Mammary epithelial cell (primary cell): ENCODE data around the gene SMIM10.

Experiments
- CTCF ChIP-seq, 2 donors: IDR thresholded peaks in 1 of 2; conservative IDR thresholded peaks in 1 of 2; 2 replicates each; pipeline ENCODE4 v1.5.1; 2011 to 2012; ENCODE audit warnings: inconsistent platforms in 2 of 2, low read length in 2 of 2, mild to moderate bottlenecking in 2 of 2, control low read depth in 1 of 2, low read depth in 1 of 2; ENCODE audit not compliant: insufficient read depth in 1 of 2; ENCODE audit errors: extremely low read depth in 1 of 2
- EZH2 ChIP-seq: IDR thresholded peaks from 2 replicates; pipeline ENCODE4 v1.6.1; 2012; ENCODE audit warnings: low read length, inconsistent platforms, borderline replicate concordance

- no peak for TF ChIP-seq EZH2
- TF ChIP-seq CTCF (conservative IDR thresholded peaks at IDR 0.05 in 1 of 2, IDR thresholded peaks at IDR 0.05 in 1 of 2; ENCODE audit: extremely low read depth in 1 of 2, insufficient read depth in 1 of 2, low read depth in 1 of 2, low read length in 2 of 2), result no peak
These were observed 33.7 kb downstream of the SMIM10 start for GRCh38 chrX:135024526-135024925.
